ENCODE data around the gene FGR. TPM values are rescaled to one million over a fixed set of nuclear protein-coding genes. Genes with fewer than 3 reads are reported as not detected.

The FGR gene
- total RNA-seq, 1 experiment from 2014 or later: not detected

- ChIA-PET POLR2A (interaction anchor here (1.4 kb wide), 1 partner anchor 46 kb away, joined by 4 read pairs; no protein-coding TSS in a partner anchor), CTCF (interaction anchor here (0.6 to 5.3 kb wide), 14 partner anchors 15 to 618 kb away, joined by 3 to 74 read pairs (median 6); no protein-coding TSS in a partner anchor), RAD21 (ENCODE audit: low non-redundant PET in 1 of 2, low total read pairs in 2 of 2, uncharacterized antibody in 2 of 2, unreplicated experiment in 2 of 2) (interaction anchor here (1.4 to 1.6 kb wide), 3 partner anchors 54 to 55 kb away, joined by 3 to 25 read pairs (median 17); no protein-coding TSS in a partner anchor)
- Histone ChIP-seq H3K4me1 (ENCODE audit: control insufficient read depth in 1 of 2, insufficient read depth in 2 of 2, low read length in 2 of 2) (peaks cover 29 to 53% of the 10 kb centered on the region in 2 experiments), H2AFZ (ENCODE audit: low read depth, low read length, poor library complexity, severe bottlenecking) (no peak overlapping the region), H3K79me2 (ENCODE audit: insufficient read depth, low read length) (no peaks in the 10 kb centered on the region), H3K27ac (ENCODE audit: low read depth, low read length) (peak overlapping the region; percentile 43), H3K27me3 (ENCODE audit: insufficient read depth, low read length) (no peaks in the 10 kb centered on the region), H3K9ac (ENCODE audit: low read length) (no peak overlapping the region), H3K36me3 (ENCODE audit: control insufficient read depth in 1 of 2, insufficient read depth in 2 of 2, low read length in 2 of 2) (no peaks in the 10 kb centered on the region), H4K20me1 (ENCODE audit: insufficient read depth) (no peaks in the 10 kb centered on the region), H3K9me2 (ENCODE audit: insufficient read depth) (no peaks in the 10 kb centered on the region), H3K4me3 (replicated peaks in 1 of 2; ENCODE audit: low read depth in 1 of 2, low read length in 2 of 2) (no peak overlapping the region), H3K9me3 (ENCODE audit: control insufficient read depth in 1 of 2, insufficient read depth in 1 of 2, low read depth in 1 of 2, low read length in 2 of 2) (no peaks in the 10 kb centered on the region), H3K4me2 (ENCODE audit: low read length) (no peak overlapping the region)
- no peak for DNase-seq (ENCODE audit: low read depth, low spot score)
- no peak for TF ChIP-seq ZNF274 (IDR thresholded peaks at IDR 0.05; ENCODE audit: low read depth, low read length)
- no peak for TF ChIP-seq CBX3 (IDR thresholded peaks at IDR 0.05; ENCODE audit: low read depth)
- TF ChIP-seq, protein P1, sequence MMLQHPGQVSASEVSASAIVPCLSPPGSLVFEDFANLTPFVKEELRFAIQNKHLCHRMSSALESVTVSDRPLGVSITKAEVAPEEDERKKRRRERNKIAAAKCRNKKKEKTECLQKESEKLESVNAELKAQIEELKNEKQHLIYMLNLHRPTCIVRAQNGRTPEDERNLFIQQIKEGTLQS (IDR thresholded peaks at IDR 0.05): no peak
- no peak for TF ChIP-seq JUND (IDR thresholded peaks at IDR 0.05)
- no peak for TF ChIP-seq ELF1 (IDR thresholded peaks at IDR 0.05; ENCODE audit: borderline replicate concordance, low read depth)
- TF ChIP-seq ZFX (IDR thresholded peaks at IDR 0.05): no peak
- TF ChIP-seq YY1 (IDR thresholded peaks at IDR 0.05; ENCODE audit: extremely low read depth, insufficient replicate concordance, low read depth, low read length): no peak
- no peak for TF ChIP-seq RAD21 (IDR thresholded peaks at IDR 0.05; ENCODE audit: low read depth)
- no peak for TF ChIP-seq POLR2AphosphoS5 (IDR thresholded peaks at IDR 0.05; ENCODE audit: low read depth, low read length)
- no TSS peak for BruUV-seq (replicated peaks)
- ATAC-seq: no peak
- intact Hi-C loops (cut with micrococcal nuclease): loop anchor here (5.0 kb wide), 3 partner anchors 245 to 350 kb away; no protein-coding TSS in a partner anchor
These were observed 27.3 kb upstream of the FGR start for GRCh38 chr1:27662261-27662660.

DNA sequence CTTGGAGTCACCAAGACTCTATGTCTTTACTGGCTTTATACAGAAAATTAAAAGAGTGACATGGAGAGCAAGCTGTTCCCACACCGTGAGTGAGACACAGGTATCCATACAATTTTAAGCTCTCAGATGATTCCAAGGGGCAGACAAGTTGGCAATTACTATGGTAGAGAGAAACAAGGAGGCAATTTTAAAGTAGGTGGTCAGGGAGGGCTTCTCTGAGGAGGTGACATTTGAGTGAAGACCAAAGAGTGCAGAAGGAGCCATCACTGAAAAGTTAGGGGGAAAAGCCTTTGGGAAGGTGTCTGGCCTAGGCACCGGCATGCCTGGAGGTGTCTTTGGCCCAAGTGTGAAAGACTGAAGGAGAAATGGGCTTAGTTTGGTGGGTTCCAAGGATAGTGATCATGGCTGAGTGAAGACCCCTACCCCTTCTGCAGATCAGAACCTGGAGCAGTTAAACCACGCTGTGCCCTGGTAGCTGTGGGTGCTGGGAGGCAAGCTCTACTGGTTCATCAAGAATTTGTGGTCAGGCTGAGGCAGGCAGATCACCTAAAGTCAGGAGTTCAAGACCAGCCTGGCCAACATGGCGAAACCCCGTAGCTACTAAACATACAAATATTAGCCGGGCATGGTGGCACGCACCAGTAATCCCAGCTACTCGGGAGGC lies 26.6 kb upstream of the FGR start:
- H3K79me2 ChIP-seq (ENCODE audit: insufficient read depth, low read length): no peaks in the 10 kb centered on the region
- BruUV-seq (replicated peaks): no TSS peak
- H3K27ac ChIP-seq (ENCODE audit: low read depth, low read length): no peak overlapping the region
- POLR2A ChIA-PET: no interaction called here
- no peaks in the 10 kb centered on the region for H4K20me1 ChIP-seq (ENCODE audit: insufficient read depth)
- RAD21 ChIA-PET (ENCODE audit: low non-redundant PET in 1 of 2, low total read pairs in 2 of 2, uncharacterized antibody in 2 of 2, unreplicated experiment in 2 of 2): no interaction called here
- no peaks in the 10 kb centered on the region for H3K9me3 ChIP-seq (ENCODE audit: control insufficient read depth in 1 of 2, insufficient read depth in 1 of 2, low read depth in 1 of 2, low read length in 2 of 2)
- no peak overlapping the region for H3K4me3 ChIP-seq (replicated peaks in 1 of 2; ENCODE audit: low read depth in 1 of 2, low read length in 2 of 2)
- peaks cover 22 to 49% of the 10 kb centered on the region in 2 experiments for H3K4me1 ChIP-seq (ENCODE audit: control insufficient read depth in 1 of 2, insufficient read depth in 2 of 2, low read length in 2 of 2)
- DNase-seq (ENCODE audit: low read depth, low spot score) (no peak), ATAC-seq (no peak)
- H2AFZ ChIP-seq (ENCODE audit: low read depth, low read length, poor library complexity, severe bottlenecking): no peak overlapping the region
- H3K36me3 ChIP-seq (ENCODE audit: control insufficient read depth in 1 of 2, insufficient read depth in 2 of 2, low read length in 2 of 2): no peaks in the 10 kb centered on the region
- H3K4me2 ChIP-seq (ENCODE audit: low read length): no peak overlapping the region
- no peaks in the 10 kb centered on the region for H3K27me3 ChIP-seq (ENCODE audit: insufficient read depth, low read length)
- CTCF ChIA-PET: interaction anchor here (0.6 to 5.3 kb wide), 6 partner anchors 8 to 617 kb away, joined by 3 to 74 read pairs (median 8); no protein-coding TSS in a partner anchor
- no peaks in the 10 kb centered on the region for H3K9me2 ChIP-seq (ENCODE audit: insufficient read depth)
- intact Hi-C loops (cut with micrococcal nuclease): loop anchor here (5.0 kb wide), 3 partner anchors 244 to 349 kb away; no protein-coding TSS in a partner anchor
- H3K9ac ChIP-seq (ENCODE audit: low read length): no peak overlapping the region
- TF ChIP-seq SRF (IDR thresholded peaks at IDR 0.05; ENCODE audit: low read depth) (no peak), CBX3 (IDR thresholded peaks at IDR 0.05; ENCODE audit: low read depth) (no peak), RAD21 (IDR thresholded peaks at IDR 0.05; ENCODE audit: low read depth) (no peak), CEBPB (IDR thresholded peaks at IDR 0.05; ENCODE audit: low read depth) (no peak), SP1 (IDR thresholded peaks at IDR 0.05; ENCODE audit: low read depth) (no peak), POLR2A (IDR thresholded peaks at IDR 0.05; ENCODE audit: borderline replicate concordance, extremely low read depth, insufficient read depth, insufficient read length) (no peak), YY1 (IDR thresholded peaks at IDR 0.05; ENCODE audit: extremely low read depth, insufficient replicate concordance, low read depth, low read length) (no peak)
- TF ChIP-seq, protein P1 (IDR thresholded peaks at IDR 0.05): no peak
- TF ChIP-seq, protein P2, sequence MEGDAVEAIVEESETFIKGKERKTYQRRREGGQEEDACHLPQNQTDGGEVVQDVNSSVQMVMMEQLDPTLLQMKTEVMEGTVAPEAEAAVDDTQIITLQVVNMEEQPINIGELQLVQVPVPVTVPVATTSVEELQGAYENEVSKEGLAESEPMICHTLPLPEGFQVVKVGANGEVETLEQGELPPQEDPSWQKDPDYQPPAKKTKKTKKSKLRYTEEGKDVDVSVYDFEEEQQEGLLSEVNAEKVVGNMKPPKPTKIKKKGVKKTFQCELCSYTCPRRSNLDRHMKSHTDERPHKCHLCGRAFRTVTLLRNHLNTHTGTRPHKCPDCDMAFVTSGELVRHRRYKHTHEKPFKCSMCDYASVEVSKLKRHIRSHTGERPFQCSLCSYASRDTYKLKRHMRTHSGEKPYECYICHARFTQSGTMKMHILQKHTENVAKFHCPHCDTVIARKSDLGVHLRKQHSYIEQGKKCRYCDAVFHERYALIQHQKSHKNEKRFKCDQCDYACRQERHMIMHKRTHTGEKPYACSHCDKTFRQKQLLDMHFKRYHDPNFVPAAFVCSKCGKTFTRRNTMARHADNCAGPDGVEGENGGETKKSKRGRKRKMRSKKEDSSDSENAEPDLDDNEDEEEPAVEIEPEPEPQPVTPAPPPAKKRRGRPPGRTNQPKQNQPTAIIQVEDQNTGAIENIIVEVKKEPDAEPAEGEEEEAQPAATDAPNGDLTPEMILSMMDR (IDR thresholded peaks at IDR 0.05 in 2 of 3, conservative IDR thresholded peaks at IDR 0.05 in 1 of 3; ENCODE audit: borderline replicate concordance in 1 of 3, insufficient read depth in 1 of 3, low read depth in 2 of 3, low read length in 2 of 3): no peak
- TF ChIP-seq, protein P3, sequence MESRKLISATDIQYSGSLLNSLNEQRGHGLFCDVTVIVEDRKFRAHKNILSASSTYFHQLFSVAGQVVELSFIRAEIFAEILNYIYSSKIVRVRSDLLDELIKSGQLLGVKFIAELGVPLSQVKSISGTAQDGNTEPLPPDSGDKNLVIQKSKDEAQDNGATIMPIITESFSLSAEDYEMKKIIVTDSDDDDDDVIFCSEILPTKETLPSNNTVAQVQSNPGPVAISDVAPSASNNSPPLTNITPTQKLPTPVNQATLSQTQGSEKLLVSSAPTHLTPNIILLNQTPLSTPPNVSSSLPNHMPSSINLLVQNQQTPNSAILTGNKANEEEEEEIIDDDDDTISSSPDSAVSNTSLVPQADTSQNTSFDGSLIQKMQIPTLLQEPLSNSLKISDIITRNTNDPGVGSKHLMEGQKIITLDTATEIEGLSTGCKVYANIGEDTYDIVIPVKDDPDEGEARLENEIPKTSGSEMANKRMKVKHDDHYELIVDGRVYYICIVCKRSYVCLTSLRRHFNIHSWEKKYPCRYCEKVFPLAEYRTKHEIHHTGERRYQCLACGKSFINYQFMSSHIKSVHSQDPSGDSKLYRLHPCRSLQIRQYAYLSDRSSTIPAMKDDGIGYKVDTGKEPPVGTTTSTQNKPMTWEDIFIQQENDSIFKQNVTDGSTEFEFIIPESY (IDR thresholded peaks at IDR 0.05; ENCODE audit: extremely low read depth, insufficient replicate concordance, low read length): no peak
